Gastrocnemius medialis (tissue), 4 donors: ENCODE results near the gene SYT2. TPM values are rescaled to one million over a fixed set of nuclear protein-coding genes. Genes with fewer than 3 reads are reported as not detected.

Experiments used
- ATAC-seq, 2 donors: fragments of 150-250 bp; one replicate each; pipeline ENCODE4 v1.9.1; 2016
- DNase-seq, 2 donors: peaks; one replicate each; pipeline ENCODE4 v3.0.0-alpha.2; 2019
- H3K27ac ChIP-seq, 4 donors: fragments of 200-600 bp; sonication (generic); 1 replicate in 1 of 4; 2 replicates in 3 of 4; pipeline ENCODE4 v1.5.1; 2016 to 2018; ENCODE audit warnings: mild to moderate bottlenecking in 2 of 4, moderate library complexity in 1 of 4
- H3K27me3 ChIP-seq, 3 donors: fragments of 200-600 bp; sonication (generic) in 2 of 3; 1 replicate in 1 of 3; 2 replicates in 2 of 3; pipeline versions ENCODE4 v1.5.1 to v1.6.0; 2016 to 2019; ENCODE audit warnings: mild to moderate bottlenecking in 1 of 3, moderate library complexity in 1 of 3
- H3K36me3 ChIP-seq, 2 donors: fragments of 200-600 bp; sonication (generic) in 1 of 2; one replicate each; pipeline ENCODE4 v1.5.1; 2017 to 2018
- H3K4me1 ChIP-seq, 2 donors: fragments of 200-600 bp; sonication (generic) in 1 of 2; one replicate each; pipeline ENCODE4 v1.5.1; 2016 to 2017; ENCODE audit warnings: mild to moderate bottlenecking in 2 of 2
- H3K4me3 ChIP-seq, 4 donors: fragments of 200-600 bp; sonication (generic) in 3 of 4; 1 replicate in 1 of 4; 2 replicates in 3 of 4; pipeline ENCODE4 v1.5.1; 2016 to 2019; ENCODE audit warnings: mild to moderate bottlenecking in 2 of 4
- H3K9me3 ChIP-seq, 3 donors: fragments of 200-600 bp; sonication (generic) in 2 of 3; 1 replicate in 1 of 3; 2 replicates in 2 of 3; pipeline ENCODE4 v1.5.1; 2016 to 2019
- POLR2A ChIP-seq, 2 donors: fragments of 450-650 bp; IDR thresholded peaks; one replicate each; pipeline ENCODE4 v1.6.1; 2017; ENCODE audit warnings: antibody characterized with exemption in 2 of 2, mild to moderate bottlenecking in 2 of 2, moderate library complexity in 2 of 2
- in situ Hi-C, 4 donors: fragments of 200-750 bp; cut with MboI; loops; one replicate each; pipeline versions ENCODE4 v1.15.0 to v1.8.0; 2017; ENCODE audit warnings: low sequenced_read_pairs in 4 of 4
- intact Hi-C: fragments of 100-400 bp; cut with DNase I; formaldehyde crosslinking; loops from one replicate; pipeline ENCODE4 v1.15.1; 2023; ENCODE audit warnings: low total_unique reads
- total RNA-seq, 4 donors: library from RNA; depleted of rRNA; stranded (reverse); fragments of >200 nt; gene quantifications; one replicate each; pipeline versions ENCODE4 v1.1.0 to v1.2.3, GENCODE V29; 2016
- TF ChIP-seq, protein P1 (sequence below), 5 experiments: fragments of 450-650 bp in 3 of 5; fragments of 200-600 bp in 2 of 5; sonication (generic) in 2 of 5; IDR thresholded peaks in 4 of 5; conservative IDR thresholded peaks in 1 of 5; 1 replicate in 4 of 5; 2 replicates in 1 of 5; pipeline ENCODE4 v1.5.1; 2016 to 2019; ENCODE audit warnings: antibody characterized with exemption in 5 of 5, mild to moderate bottlenecking in 3 of 5, moderate library complexity in 3 of 5

The SYT2 gene
- total RNA-seq, 4 donors from 2014 or later, result not detected

DNA sequence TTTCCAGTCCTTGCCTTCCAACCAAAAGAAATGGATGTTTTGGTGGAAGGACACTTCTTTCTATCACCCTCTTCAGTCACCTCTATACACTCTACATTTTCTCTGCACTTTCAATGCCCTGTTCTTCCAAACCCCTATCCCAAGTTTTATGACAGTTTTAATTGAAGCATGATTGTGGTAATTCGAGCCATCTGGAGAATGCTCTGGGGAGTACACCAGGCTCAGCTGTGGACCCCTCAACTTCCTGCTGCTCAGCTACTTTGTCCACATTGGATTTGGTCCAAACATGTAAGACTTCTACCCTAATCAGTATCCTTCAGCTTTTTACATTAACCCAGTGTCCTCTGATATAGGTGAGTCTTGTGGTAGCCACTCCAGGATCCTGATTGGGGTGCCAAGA lies 129.6 kb downstream of the SYT2 start:
- peaks cover 46 to 53% of the 10 kb centered on the region in 2 donors for H3K4me1 ChIP-seq
- in situ Hi-C loops (loop anchor here in 2 of 4 donors (25.0 kb wide), 1 partner anchor 243 kb away; the partner anchor contains the start of genes PPP1R12B (in 2 of the 2) and UBE2T (in 2 of the 2)), intact Hi-C loops (no loop called here)
- no peak overlapping the region for H3K4me3 ChIP-seq
- H3K27me3 ChIP-seq, result no peaks in the 10 kb centered on the region
- TF ChIP-seq POLR2A (IDR thresholded peaks at IDR 0.05), result no peak
- TF ChIP-seq, protein P1, sequence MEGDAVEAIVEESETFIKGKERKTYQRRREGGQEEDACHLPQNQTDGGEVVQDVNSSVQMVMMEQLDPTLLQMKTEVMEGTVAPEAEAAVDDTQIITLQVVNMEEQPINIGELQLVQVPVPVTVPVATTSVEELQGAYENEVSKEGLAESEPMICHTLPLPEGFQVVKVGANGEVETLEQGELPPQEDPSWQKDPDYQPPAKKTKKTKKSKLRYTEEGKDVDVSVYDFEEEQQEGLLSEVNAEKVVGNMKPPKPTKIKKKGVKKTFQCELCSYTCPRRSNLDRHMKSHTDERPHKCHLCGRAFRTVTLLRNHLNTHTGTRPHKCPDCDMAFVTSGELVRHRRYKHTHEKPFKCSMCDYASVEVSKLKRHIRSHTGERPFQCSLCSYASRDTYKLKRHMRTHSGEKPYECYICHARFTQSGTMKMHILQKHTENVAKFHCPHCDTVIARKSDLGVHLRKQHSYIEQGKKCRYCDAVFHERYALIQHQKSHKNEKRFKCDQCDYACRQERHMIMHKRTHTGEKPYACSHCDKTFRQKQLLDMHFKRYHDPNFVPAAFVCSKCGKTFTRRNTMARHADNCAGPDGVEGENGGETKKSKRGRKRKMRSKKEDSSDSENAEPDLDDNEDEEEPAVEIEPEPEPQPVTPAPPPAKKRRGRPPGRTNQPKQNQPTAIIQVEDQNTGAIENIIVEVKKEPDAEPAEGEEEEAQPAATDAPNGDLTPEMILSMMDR (IDR thresholded peaks at IDR 0.05 in 4 of 5, conservative IDR thresholded peaks at IDR 0.05 in 1 of 5), result no peak
- ATAC-seq (no peak), DNase-seq (no peak)
- no peak overlapping the region for H3K27ac ChIP-seq
- H3K36me3 ChIP-seq, result peaks cover 0 to 33% of the 10 kb centered on the region in 2 donors
- H3K9me3 ChIP-seq, result no peaks in the 10 kb centered on the region

DNA sequence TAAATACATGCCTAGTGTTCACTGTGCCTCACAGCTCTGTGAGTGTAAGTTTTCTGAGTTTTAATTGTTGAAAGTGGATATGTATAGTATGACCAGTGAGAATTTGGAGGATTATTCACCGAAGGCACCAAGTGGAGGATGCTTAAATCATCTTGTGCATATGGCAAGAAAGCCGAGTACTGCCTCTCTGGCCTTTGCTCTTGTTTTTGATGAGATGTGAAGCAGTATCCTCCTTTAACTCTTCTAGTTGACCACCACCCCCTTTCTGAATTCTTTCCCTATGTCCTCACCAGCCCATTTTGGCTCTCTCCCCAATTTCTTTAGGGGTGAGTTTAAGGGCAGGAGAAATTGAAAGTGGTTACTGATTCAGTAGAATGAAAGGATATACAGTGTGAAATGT lies 130.4 kb downstream of the SYT2 start:
- TF ChIP-seq POLR2A (IDR thresholded peaks at IDR 0.05), result no peak
- TF ChIP-seq, protein P1 (IDR thresholded peaks at IDR 0.05 in 4 of 5, conservative IDR thresholded peaks at IDR 0.05 in 1 of 5), result no peak
- H3K27me3 ChIP-seq, result no peaks in the 10 kb centered on the region
- no peak for DNase-seq
- in situ Hi-C loops (loop anchor here in 2 of 4 donors (25.0 kb wide), 1 partner anchor 243 kb away; the partner anchor contains the start of genes PPP1R12B (in 2 of the 2) and UBE2T (in 2 of the 2)), intact Hi-C loops (loop anchor here (10.0 kb wide), 1 partner anchor 115 kb away; no protein-coding TSS in a partner anchor)
- H3K27ac ChIP-seq, result peak overlapping the region in 3 of 4 donors; percentile 27 to 58 (median 32)
- H3K4me3 ChIP-seq, result no peak overlapping the region
- H3K36me3 ChIP-seq, result peaks cover 0 to 41% of the 10 kb centered on the region in 2 donors
- ATAC-seq, result no peak
- no peaks in the 10 kb centered on the region for H3K9me3 ChIP-seq
- H3K4me1 ChIP-seq, result peaks cover 51 to 54% of the 10 kb centered on the region in 2 donors

DNA sequence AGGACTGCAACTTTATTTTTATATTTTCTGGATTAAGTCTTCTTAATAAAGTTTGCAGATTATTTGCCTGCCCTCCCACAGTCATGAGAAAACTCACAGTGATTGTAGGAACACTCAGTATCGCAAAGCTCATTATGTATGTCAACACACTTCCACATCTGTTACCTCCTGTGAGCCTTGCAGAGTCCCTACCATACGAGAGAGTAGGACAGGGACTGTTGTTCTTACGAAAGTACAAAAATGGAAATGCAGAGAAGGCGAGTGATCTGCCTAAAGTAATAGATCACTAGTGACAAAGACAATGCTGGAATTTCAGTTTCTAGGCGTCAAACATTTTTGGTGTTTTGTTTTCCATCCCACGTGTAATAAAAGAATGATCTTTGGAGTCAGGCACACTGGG lies 131.7 kb downstream of the SYT2 start:
- no peaks in the 10 kb centered on the region for H3K9me3 ChIP-seq
- H3K36me3 ChIP-seq, result peaks cover 0 to 47% of the 10 kb centered on the region in 2 donors
- peaks cover 57 to 67% of the 10 kb centered on the region in 2 donors for H3K4me1 ChIP-seq
- H3K27ac ChIP-seq, result peak overlapping the region; percentile 26 to 67 (median 62)
- TF ChIP-seq, protein P1 (IDR thresholded peaks at IDR 0.05 in 4 of 5, conservative IDR thresholded peaks at IDR 0.05 in 1 of 5), result no peak
- TF ChIP-seq POLR2A (IDR thresholded peaks at IDR 0.05), result no peak
- ATAC-seq, result peak; percentile 61 to 62
- DNase-seq, result no peak
- no peaks in the 10 kb centered on the region for H3K27me3 ChIP-seq
- in situ Hi-C loops, result loop anchor here in 2 of 4 donors (25.0 kb wide), 1 partner anchor 241 kb away; the partner anchor contains the start of genes PPP1R12B (in 2 of the 2) and UBE2T (in 2 of the 2)
- no peak overlapping the region for H3K4me3 ChIP-seq
- intact Hi-C loops, result loop anchor here (10.0 kb wide), 1 partner anchor 114 kb away; no protein-coding TSS in a partner anchor

DNA sequence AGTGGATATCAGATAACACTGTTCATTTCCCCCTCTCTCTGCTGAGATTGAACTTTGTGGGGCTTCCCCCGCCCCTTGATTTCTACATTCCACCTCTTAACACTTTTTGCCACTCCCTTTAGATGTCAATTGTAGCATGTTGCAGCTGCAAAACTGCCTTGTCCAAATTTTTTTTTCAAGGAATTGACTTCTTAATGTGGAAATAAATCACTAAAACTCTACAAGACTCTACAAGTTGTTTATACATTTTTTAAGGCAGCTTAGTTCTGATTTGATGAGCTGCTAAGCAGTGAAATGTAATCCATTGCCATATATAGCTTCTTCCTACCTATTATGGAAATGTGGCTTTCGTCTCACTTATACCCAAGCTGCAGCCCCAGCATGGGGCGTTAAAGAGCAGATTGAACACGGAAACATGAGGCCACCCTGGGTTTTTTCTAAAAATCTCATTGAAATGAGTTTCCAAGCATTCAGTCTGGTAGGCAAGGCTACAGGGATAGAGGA lies 132.2 kb downstream of the SYT2 start:
- Histone ChIP-seq H3K9me3 (no peaks in the 10 kb centered on the region), H3K36me3 (peaks cover 0 to 45% of the 10 kb centered on the region in 2 donors), H3K4me3 (no peak overlapping the region), H3K27ac (peak overlapping the region; percentile 26 to 67 (median 62)), H3K27me3 (no peaks in the 10 kb centered on the region), H3K4me1 (peaks cover 57 to 68% of the 10 kb centered on the region in 2 donors)
- ATAC-seq (no peak), DNase-seq (no peak)
- intact Hi-C loops, result loop anchor here (10.0 kb wide), 1 partner anchor 113 kb away; no protein-coding TSS in a partner anchor
- TF ChIP-seq, protein P1 (IDR thresholded peaks at IDR 0.05 in 4 of 5, conservative IDR thresholded peaks at IDR 0.05 in 1 of 5), result no peak
- no peak for TF ChIP-seq POLR2A (IDR thresholded peaks at IDR 0.05)
- in situ Hi-C loops, result loop anchor here in 2 of 4 donors (25.0 kb wide), 1 partner anchor 241 kb away; the partner anchor contains the start of genes PPP1R12B (in 2 of the 2) and UBE2T (in 2 of the 2)
